ENCODE data around the gene NFATC3.

The NFATC3 gene

GRCh38 chr16:68073902-68074760 is 11.0 kb upstream of the NFATC3 start:
- no peak for DNase-seq

- no peak for DNase-seq
Observed at GRCh38 chr16:68074850-68075555, 10.2 kb upstream of the NFATC3 start.

GRCh38 chr16:68075980-68076379 is 9.2 kb upstream of the NFATC3 start:
- DNase-seq, result no peak

- DNase-seq, result no peak
Observed at GRCh38 chr16:68076560-68076959, 8.6 kb upstream of the NFATC3 start.

GRCh38 chr16:68077866-68078700 is 7.1 kb upstream of the NFATC3 start:
- no peak for DNase-seq

GRCh38 chr16:68078701-68079375 is 6.3 kb upstream of the NFATC3 start:
- DNase-seq, result no peak

GRCh38 chr16:68079376-68079625 is 5.9 kb upstream of the NFATC3 start:
- DNase-seq, result no peak

DNA sequence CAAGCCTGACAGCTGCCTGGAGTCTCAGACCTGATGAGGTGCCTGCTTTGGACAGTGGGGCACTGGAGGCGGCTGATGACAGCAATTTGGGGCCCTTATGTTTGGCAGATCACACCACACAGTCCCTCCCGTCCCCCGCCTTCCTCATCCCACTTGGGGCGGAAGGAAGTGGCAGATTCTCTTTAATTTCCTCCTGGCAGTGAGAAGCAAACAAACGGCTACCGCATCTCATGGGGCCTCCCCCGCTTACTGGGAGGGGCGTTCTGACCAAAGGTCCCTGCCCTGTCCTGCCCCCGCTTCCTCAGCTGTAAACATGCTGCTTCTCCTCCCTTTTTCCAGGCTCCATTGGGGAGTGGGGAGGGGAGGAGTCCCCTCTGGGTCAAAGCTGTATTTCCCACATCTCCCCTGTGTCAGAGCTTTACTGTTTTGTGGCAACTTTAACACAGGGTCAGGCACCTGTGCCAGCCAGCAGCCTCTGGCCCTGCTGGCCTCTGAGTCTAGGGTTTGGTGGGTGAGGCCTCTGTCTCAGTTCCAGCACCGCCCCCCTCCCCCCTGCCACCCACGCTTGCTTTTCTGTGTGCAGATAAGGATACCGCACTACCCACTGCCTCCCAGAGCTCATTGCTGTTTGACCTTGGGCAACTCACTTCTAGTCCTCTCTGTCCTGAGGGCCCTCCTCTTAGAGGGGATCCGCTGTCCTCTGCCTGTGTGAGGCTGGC is 5.4 kb upstream of the NFATC3 start:
- no peak for DNase-seq

- DNase-seq, result no peak
Observed at GRCh38 chr16:68081861-68082628, 3.1 kb upstream of the NFATC3 start.

DNA sequence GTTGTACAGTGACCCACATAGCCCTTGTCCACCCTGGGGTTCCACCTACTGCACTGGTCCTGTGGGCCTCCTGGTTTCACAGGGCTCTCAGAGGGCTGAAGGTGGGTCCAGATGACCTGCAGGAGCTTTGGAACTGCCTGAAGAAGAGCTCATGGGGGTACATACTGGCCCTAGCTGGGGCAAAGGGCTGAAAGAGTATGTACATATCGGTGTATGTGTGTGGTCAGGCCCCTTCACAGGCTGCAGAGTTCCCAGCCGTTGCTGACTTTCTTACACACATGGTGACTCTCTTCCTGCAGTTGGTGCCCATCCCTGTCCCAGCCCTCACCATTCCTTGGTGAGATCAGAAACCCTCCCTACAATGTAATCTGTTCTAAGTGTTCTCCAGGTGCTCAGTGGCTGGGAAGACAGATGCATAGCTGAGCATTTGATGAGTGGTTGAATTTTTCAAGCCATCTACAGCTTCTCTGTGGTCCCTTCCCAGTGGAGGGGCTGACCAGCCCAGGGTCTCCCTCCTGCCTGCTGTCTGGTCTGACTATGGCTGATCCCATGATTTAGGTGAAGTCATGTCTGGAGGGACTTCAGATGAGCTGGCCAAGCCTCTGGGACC is 2.4 kb upstream of the NFATC3 start:
- no peak for DNase-seq

DNA sequence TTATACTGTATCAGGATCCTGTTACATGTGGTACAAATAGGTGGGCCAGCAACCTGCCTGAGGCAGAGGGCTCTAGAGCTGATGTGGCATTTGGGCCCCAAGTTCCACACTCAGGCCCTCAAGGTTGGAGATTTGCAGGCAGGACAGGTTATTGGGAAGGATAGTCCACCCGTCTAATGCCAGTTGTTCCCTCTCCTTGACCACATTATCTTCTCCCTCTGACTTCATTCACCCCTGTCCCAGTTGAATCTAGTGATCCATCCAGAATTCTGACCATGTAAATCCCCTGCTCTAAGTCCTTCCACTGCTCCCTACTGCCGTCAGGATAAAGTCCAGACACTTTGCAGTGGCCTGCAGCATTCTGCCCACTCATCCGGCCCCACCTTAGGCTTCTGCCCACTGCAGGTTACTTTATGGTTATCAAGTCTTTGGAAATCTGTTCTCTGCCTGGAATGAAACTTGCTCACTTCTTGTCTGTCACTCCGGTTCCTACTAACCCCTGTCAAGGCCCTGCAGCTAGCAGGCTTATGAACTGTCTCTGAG is 1.9 kb upstream of the NFATC3 start:
- no peak for DNase-seq

- DNase-seq, result no peak
Observed at GRCh38 chr16:68083861-68084503, 1.2 kb upstream of the NFATC3 start.

- peak; percentile 77 to 81 for DNase-seq
Observed at GRCh38 chr16:68084504-68085258, 489 bp upstream of the NFATC3 start.

DNA sequence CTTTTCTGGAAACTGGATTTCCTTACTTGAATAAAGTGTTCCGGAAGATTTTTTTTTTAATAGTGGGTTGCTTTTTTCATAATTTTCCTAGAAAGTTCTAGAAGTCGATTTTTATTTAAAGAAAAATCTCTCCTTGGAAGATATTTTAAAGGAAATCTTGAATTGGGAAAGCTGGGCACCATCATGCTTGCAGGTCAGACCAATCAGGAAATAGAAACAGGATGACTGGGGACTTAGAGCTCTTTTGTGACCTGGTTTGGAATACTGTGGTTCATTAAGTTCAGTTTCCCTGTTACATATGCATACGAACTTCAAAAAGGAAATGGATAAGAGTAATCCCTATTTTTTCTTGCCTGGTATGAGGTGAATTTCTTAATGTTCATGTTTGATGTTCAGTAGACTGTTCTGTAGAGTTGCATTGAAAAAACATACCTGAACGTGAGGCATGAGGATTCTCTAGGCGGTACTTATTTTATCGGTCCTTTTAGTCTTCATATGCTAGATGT is 1.2 kb downstream of the NFATC3 start:
- peak; percentile 6 to 19 for DNase-seq

GRCh38 chr16:68086860-68087268 is 1.7 kb downstream of the NFATC3 start:
- DNase-seq, result no peak

DNA sequence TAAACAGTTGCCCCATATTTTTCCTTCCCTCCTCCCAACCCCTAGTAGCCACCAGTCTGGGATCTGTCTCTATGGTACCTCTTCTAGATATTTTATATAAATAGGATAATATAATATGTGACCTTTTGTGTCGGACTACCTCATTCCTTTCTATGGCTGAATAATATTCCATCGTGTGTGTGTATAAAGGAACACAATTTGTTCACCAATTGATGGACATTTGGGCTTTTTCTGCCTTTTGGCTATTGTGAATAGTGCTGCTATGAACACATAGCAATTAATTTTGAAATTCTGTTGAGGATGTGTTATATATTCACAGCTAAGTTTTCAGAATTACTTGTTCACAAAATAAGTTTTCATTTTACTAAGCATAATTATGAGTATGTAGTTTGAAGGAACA is 2.5 kb downstream of the NFATC3 start:
- DNase-seq, result no peak

DNA sequence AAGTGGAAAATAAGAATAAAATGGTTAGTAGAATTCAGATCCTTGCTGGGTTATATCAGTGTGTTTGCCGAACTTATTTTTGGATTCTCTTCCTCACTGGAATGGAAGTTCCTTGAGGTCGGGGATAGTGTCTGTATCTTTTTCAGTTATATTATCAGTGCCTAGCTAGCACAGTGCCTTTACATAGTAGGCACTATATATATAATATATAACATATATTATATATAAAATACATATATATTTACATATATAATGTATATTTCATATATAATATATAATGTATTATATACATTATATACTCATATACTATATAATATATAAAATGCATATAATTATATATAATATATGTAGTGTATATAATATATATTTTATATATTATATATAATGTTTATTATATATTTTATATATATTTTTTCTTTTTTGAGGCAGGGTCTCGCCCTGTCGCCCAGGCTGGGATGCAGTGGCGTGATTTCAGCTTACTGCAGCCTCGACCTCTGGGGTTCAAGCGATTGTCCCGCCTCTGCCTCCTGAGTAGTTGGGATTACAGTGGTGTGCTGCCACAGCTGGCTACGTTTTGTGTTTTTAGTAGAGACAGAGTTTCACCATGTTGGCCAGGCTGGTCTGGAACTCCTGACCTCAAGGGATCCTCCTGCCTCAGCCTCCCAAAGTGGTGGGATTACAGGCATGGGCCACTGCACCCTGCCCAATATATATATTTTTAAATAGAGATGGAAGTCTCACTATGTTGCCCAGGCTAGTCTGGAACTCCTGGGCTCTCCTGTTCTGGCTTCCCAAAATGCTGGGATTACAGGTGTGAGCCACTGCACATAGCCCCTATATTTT is 3.2 kb downstream of the NFATC3 start:
- no peak for DNase-seq

DNA sequence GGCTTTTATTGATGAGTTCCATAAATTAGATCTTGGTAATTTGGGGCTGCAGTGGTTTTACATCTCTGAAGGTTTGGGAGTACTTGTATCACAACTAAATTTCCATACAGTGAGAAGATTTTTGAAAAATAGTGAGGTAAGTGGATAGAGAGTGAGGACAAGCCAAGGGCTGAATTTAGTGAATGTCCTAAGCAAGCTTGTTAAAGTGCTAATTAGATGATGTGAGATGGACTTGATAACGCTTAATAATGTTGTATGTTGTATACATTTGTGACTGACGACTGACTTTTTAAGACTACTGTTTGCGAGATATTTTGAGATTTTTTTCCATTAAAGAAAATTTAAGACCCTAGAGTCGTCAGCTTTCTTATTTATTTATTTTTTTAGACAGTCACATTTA is 3.9 kb downstream of the NFATC3 start:
- DNase-seq, result no peak

All from NCI-H526 (cell line).